22Rv1 (cell line): ENCODE results near the gene REC8.

Experiments used
- H3K27ac ChIP-seq: fragments of 450-650 bp; 2 replicates; pipeline ENCODE4 v1.5.1; 2017
- CTCF ChIP-seq: fragments of 450-650 bp; IDR thresholded peaks from 2 replicates; pipeline ENCODE4 v1.5.1; 2017; ENCODE audit warnings: mild to moderate bottlenecking
- ZFX ChIP-seq: fragments of 450-650 bp; IDR thresholded peaks from 2 replicates; pipeline ENCODE4 v1.6.1; 2017; ENCODE audit warnings: antibody characterized with exemption, borderline replicate concordance

The REC8 gene

GRCh38 chr14:24146453-24146977, 25.4 kb upstream of the REC8 start, which contains the start of gene PSME2:
PSME2 (minus strand) TSS chr14:24146610; CDS start chr14:24146581, 29 bp downstream.
- TF ChIP-seq CTCF = no peak
- no peak for TF ChIP-seq ZFX
- peak within 1 kb of the TSS; percentile 93 for H3K27ac ChIP-seq

- peak within 1 kb of the TSS; percentile 93 for H3K27ac ChIP-seq
- TF ChIP-seq ZFX = no peak
- TF ChIP-seq CTCF = no peak
Observed at GRCh38 chr14:24146978-24147760, 24.7 kb upstream of the REC8 start, which contains the start of gene RNF31. RNF31 (plus strand) TSS chr14:24147498; CDS start chr14:24147699, 201 bp downstream.

GRCh38 chr14:24147761-24148428, 24.0 kb upstream of the REC8 start:
- H3K27ac ChIP-seq = peak overlapping the region; percentile 93
- no peak for TF ChIP-seq ZFX
- TF ChIP-seq CTCF = no peak

GRCh38 chr14:24149302-24149969, 22.4 kb upstream of the REC8 start:
- no peak for TF ChIP-seq ZFX
- no peak for TF ChIP-seq CTCF

GRCh38 chr14:24150061-24150460, 21.8 kb upstream of the REC8 start:
- H3K27ac ChIP-seq = no peak overlapping the region
- TF ChIP-seq ZFX = no peak
- TF ChIP-seq CTCF = no peak

More at GRCh38 chr14:24149302-24149969, 22.4 kb upstream of the REC8 start:
- no peak overlapping the region for H3K27ac ChIP-seq

GRCh38 chr14:24150567-24150966, 21.3 kb upstream of the REC8 start:
- no peak overlapping the region for H3K27ac ChIP-seq
- no peak for TF ChIP-seq CTCF
- no peak for TF ChIP-seq ZFX
